Caco-2 (cell line): Measurements from ENCODE around the gene UMAD1. TPM values are rescaled to one million over a fixed set of nuclear protein-coding genes. Genes with fewer than 3 reads are reported as not detected.
A peak's percentile ranks its signal among the peaks of the same experiment; 100 is the strongest.
"Not testable (repeated sequence)": the region's sequence is repeated elsewhere in the genome, so short reads cannot be mapped to it uniquely, and the experiment has no call there.

Experiments used
- BruUV-seq: library from RNA; stranded (reverse); fragments of 400-500 nt; replicated peaks from 2 replicates; lab custom pipeline; 2021; lab: Mats Ljungman, UMichigan
- CTCF ChIA-PET: fragments of 300-600 bp; sonication (Branson Sonifier 250); formaldehyde crosslinking; loops from one replicate; lab custom pipeline; 2022; ENCODE audit warnings: antibody characterized with exemption; lab: Charles Lee
- POLR2A ChIA-PET: fragments of 300-600 bp; sonication (Branson Sonifier 250); formaldehyde crosslinking; loops from one replicate; lab custom pipeline; 2022; ENCODE audit warnings: antibody characterized with exemption; lab: Charles Lee
- DNase-seq, 2 experiments: peaks; one replicate each; pipeline versions ENCODE4 v3.0.0 to v3.0.0-alpha.2; 2020 to 2022
- H3K27me3 ChIP-seq: replicated peaks from 2 replicates; pipeline ENCODE4 v1.6.0; 2011; ENCODE audit warnings: low read length; ENCODE audit not compliant: control insufficient read depth, insufficient read depth
- H3K36me3 ChIP-seq: 2 replicates; pipeline ENCODE4 v1.5.1; 2011; ENCODE audit warnings: low read length; ENCODE audit not compliant: control insufficient read depth, insufficient read depth
- H3K4me1 ChIP-seq: fragments of 250-450 bp; sonication (Bioruptor Pico); 2 replicates; pipeline ENCODE4 v1.5.1; 2020; ENCODE audit warnings: mild to moderate bottlenecking
- H3K4me3 ChIP-seq: 2 replicates; pipeline ENCODE4 v1.5.1; 2011; ENCODE audit warnings: low read depth, mild to moderate bottlenecking, control low read depth, low read length
- H3K9me3 ChIP-seq: fragments of 250-450 bp; sonication (Bioruptor Pico); 2 replicates; pipeline ENCODE4 v1.5.1; 2020; ENCODE audit warnings: mild to moderate bottlenecking, moderate library complexity
- H3K27ac Mint-ChIP-seq: one replicate; pipeline ENCODE4 v1.8.0; 2022; ENCODE audit warnings: mixed read lengths; ENCODE audit not compliant: unreplicated experiment
- H3K27me3 Mint-ChIP-seq: one replicate; pipeline ENCODE4 v1.8.0; 2022; ENCODE audit warnings: mixed read lengths; ENCODE audit not compliant: insufficient read depth, unreplicated experiment
- H3K36me3 Mint-ChIP-seq: one replicate; pipeline ENCODE4 v1.8.0; 2022; ENCODE audit warnings: mild to moderate bottlenecking, mixed read lengths; ENCODE audit not compliant: insufficient read depth, unreplicated experiment
- H3K4me1 Mint-ChIP-seq: one replicate; pipeline ENCODE4 v1.8.0; 2022; ENCODE audit warnings: low read depth, mixed read lengths; ENCODE audit not compliant: unreplicated experiment
- H3K4me3 Mint-ChIP-seq: one replicate; pipeline ENCODE4 v1.8.0; 2022; ENCODE audit warnings: mild to moderate bottlenecking, moderate library complexity, mixed read lengths; ENCODE audit not compliant: unreplicated experiment
- H3K9me3 Mint-ChIP-seq: one replicate; pipeline ENCODE4 v1.8.0; 2022; ENCODE audit warnings: mixed read lengths; ENCODE audit not compliant: unreplicated experiment
- intact Hi-C: fragments of 100-400 bp; cut with micrococcal nuclease; formaldehyde crosslinking; loops from one replicate; pipeline ENCODE4 v1.10.0; 2022; ENCODE audit not compliant: unreplicated experiment
- total RNA-seq: library from RNA; stranded (reverse); gene quantifications from 2 replicates; pipeline ENCODE4 v1.2.3, GENCODE V29; 2022
- TF ChIP-seq, protein P1 (sequence below), 2 experiments: fragments of 200-600 bp in 1 of 2; IDR thresholded peaks; 1 replicate in 1 of 2; 2 replicates in 1 of 2; pipeline versions ENCODE4 v1.5.1 to v1.8.0; 2011 to 2022; ENCODE audit warnings: antibody characterized with exemption in 1 of 2, control low read depth in 1 of 2, inconsistent platforms in 1 of 2, low read depth in 1 of 2, low read length in 1 of 2, mild to moderate bottlenecking in 1 of 2, moderate library complexity in 1 of 2; ENCODE audit not compliant: insufficient read depth in 1 of 2, severe bottlenecking in 1 of 2, unreplicated experiment in 1 of 2

Gene UMAD1
- total RNA-seq, 1 experiment from 2014 or later, result 20.0 TPM

DNA sequence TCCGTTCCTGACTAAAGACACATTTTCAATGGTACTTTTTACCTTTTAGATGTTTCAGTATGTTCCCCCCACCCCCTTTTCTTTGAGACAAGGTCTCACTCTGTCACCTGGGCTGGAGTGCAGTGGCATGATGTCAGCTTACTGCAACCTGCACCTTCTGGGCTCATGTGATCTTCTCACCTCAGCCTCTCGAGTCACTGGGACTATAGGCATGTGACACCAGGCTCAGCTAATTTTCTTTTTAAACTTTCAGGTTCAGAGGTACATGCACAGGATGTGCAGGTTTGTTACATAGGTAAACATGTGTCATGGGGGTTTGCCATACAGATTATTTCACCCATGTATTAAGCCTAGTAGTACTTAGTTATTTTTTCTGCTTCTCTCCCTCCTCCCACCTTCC is 177.2 kb downstream of the UMAD1 start:
- CTCF ChIA-PET, result no interaction called here
- Mint-ChIP-seq H3K4me3 (no peak overlapping the region), H3K36me3 (peaks cover 4% of the 10 kb centered on the region), H3K27ac (peak overlapping the region; percentile 33), H3K27me3 (no peaks in the 10 kb centered on the region), H3K4me1 (peaks cover 27% of the 10 kb centered on the region), H3K9me3 (no peaks in the 10 kb centered on the region)
- no peaks in the 10 kb centered on the region for H3K27me3 ChIP-seq
- TF ChIP-seq, protein P1, sequence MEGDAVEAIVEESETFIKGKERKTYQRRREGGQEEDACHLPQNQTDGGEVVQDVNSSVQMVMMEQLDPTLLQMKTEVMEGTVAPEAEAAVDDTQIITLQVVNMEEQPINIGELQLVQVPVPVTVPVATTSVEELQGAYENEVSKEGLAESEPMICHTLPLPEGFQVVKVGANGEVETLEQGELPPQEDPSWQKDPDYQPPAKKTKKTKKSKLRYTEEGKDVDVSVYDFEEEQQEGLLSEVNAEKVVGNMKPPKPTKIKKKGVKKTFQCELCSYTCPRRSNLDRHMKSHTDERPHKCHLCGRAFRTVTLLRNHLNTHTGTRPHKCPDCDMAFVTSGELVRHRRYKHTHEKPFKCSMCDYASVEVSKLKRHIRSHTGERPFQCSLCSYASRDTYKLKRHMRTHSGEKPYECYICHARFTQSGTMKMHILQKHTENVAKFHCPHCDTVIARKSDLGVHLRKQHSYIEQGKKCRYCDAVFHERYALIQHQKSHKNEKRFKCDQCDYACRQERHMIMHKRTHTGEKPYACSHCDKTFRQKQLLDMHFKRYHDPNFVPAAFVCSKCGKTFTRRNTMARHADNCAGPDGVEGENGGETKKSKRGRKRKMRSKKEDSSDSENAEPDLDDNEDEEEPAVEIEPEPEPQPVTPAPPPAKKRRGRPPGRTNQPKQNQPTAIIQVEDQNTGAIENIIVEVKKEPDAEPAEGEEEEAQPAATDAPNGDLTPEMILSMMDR (IDR thresholded peaks at IDR 0.05; ENCODE audit: insufficient read depth in 1 of 2, low read depth in 1 of 2, low read length in 1 of 2, severe bottlenecking in 1 of 2, unreplicated experiment in 1 of 2), result no peak
- intact Hi-C loops, result no loop called here
- H3K4me1 ChIP-seq, result peaks cover 9% of the 10 kb centered on the region
- DNase-seq, result no peak
- POLR2A ChIA-PET, result no interaction called here
- no peaks in the 10 kb centered on the region; the same call in 1 of the 2 replicates for H3K36me3 ChIP-seq
- no peak overlapping the region for H3K4me3 ChIP-seq
- BruUV-seq, result no TSS peak
- no peaks in the 10 kb centered on the region for H3K9me3 ChIP-seq

DNA sequence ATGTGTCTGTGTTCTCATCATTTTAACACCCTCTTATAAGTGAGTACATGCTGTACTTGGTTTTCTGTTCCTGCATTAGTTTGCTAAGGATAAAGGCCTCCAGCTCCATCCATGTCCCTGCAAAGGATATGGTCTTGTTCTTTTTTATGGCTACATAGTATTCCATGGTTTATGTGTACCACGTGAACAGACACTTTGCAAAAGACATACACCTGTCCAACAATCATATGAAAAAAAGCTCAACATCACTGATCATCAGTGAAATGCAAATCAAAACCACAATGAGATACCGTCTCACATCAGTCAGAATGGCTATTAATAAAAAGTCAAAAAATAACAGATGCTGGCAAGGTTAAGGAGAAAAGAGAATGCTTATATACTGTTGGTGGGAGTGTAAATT is 177.6 kb downstream of the UMAD1 start:
- H3K27me3 ChIP-seq, H3K4me3 Mint-ChIP-seq, H3K4me3 ChIP-seq, CTCF ChIA-PET, H3K9me3 ChIP-seq, intact Hi-C loops, DNase-seq, H3K36me3 ChIP-seq, POLR2A ChIA-PET, H3K27ac Mint-ChIP-seq, H3K4me1 ChIP-seq, H3K9me3 Mint-ChIP-seq, H3K36me3 Mint-ChIP-seq, BruUV-seq, H3K27me3 Mint-ChIP-seq: not testable (repeated sequence)
- peaks cover 27% of the 10 kb centered on the region for H3K4me1 Mint-ChIP-seq

DNA sequence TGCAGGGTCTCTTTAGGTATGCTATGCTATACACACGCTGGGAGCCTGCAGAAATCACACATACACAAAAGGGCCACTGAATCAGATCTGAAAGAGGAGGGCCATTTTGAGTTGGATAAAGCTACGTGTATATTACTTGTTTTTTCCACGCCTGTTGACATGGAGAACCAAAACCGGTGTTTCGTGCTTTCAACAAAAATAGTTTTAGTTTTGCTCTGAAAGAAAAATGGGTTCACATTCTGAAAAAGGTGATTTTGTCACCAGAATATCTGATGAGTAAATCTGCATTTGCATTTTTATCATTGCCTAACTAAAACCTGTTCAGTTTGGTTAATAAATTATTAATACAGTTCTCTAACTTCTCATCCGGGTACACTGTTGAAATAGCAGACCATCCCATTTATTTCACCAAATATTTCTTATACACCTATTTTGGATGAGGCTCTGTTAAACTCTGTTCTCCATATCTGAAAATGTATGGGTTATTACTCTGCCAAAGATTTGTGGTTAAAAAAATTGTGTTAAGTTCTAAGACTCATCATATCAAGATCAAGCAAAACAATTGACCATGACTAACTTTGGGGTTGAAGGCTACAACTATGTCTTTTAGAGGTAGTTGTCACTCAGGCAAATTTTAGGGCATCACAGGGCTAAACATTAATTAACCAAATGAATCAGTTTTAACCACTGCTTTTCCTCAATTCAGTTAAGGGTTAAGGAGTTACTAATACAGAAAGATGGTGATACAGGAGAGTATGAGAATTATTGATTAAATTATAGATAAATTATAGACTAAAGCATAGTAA is 179.1 kb downstream of the UMAD1 start:
- H3K9me3 ChIP-seq, result no peaks in the 10 kb centered on the region
- ChIA-PET CTCF (no interaction called here), POLR2A (no interaction called here)
- H3K36me3 ChIP-seq, result no peaks in the 10 kb centered on the region; the same call in 1 of the 2 replicates
- BruUV-seq, result no TSS peak
- H3K36me3 Mint-ChIP-seq, result peaks cover 4% of the 10 kb centered on the region
- H3K4me1 Mint-ChIP-seq, result peaks cover 27% of the 10 kb centered on the region
- H3K27me3 Mint-ChIP-seq, result no peaks in the 10 kb centered on the region
- H3K27ac Mint-ChIP-seq, result no peak overlapping the region
- H3K4me3 ChIP-seq, result no peak overlapping the region
- intact Hi-C loops, result no loop called here
- no peak for DNase-seq
- no peaks in the 10 kb centered on the region for H3K9me3 Mint-ChIP-seq
- TF ChIP-seq, protein P1 (IDR thresholded peaks at IDR 0.05; ENCODE audit: insufficient read depth in 1 of 2, low read depth in 1 of 2, low read length in 1 of 2, severe bottlenecking in 1 of 2, unreplicated experiment in 1 of 2), result no peak
- H3K4me1 ChIP-seq, result peaks cover 9% of the 10 kb centered on the region
- H3K4me3 Mint-ChIP-seq, result no peak overlapping the region
- no peaks in the 10 kb centered on the region for H3K27me3 ChIP-seq
